Measurements from ENCODE around the gene KCNK13.

GRCh38 chr14:90107789-90108188 is 46.0 kb downstream of the KCNK13 start:
- TF ChIP-seq POLR2A (IDR thresholded peaks at IDR 0.05; ENCODE audit: low read depth, low read length) (no peak), TAF1 (IDR thresholded peaks at IDR 0.05; ENCODE audit: low read depth, low read length) (no peak), POU2F2 (IDR thresholded peaks at IDR 0.05; ENCODE audit: low read depth, low read length) (no peak), SPI1 (IDR thresholded peaks at IDR 0.05; ENCODE audit: low read depth, low read length) (no peak)
